ENCODE results near the gene OSCAR.
A peak's percentile ranks its signal among the peaks of the same experiment; 100 is the strongest.
"Not testable (repeated sequence)": the region's sequence is repeated elsewhere in the genome, so short reads cannot be mapped to it uniquely, and the experiment has no call there.

Gene OSCAR

DNA sequence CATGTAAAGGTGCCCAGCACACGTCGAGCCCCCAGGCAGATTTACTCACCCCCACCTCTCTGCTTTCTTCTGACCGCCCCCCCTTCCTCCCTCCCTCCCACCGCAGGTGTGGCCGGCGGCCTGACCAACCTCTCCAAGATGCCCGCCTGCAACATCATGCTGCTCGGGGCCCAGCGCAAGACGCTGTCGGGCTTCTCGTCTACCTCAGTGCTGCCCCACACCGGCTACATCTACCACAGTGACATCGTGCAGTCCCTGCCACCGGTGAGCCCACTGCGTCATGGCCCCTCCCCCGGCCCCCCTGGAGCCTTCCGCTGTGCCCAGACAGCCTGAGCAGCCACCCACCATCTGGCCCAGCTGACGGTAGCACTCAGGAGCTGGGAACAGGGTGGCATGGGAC lies 23.8 kb upstream of the OSCAR start:
- DNase-seq: no peak

- DNase-seq: no peak
Measured at GRCh38 chr19:54123682-54124081, 23.1 kb upstream of the OSCAR start.

GRCh38 chr19:54121259-54121658 lies 20.7 kb upstream of the OSCAR start:
- DNase-seq: no peak

GRCh38 chr19:54115109-54116063 lies 14.8 kb upstream of the OSCAR start, which contains the start of the genes PRPF31 and TFPT:
Gene PRPF31, plus strand, starts transcription at chr19:54115754. Its CDS starts 2,525 bp downstream, at chr19:54118279.
Gene TFPT, minus strand, starts transcription at chr19:54115657. Its CDS starts 388 bp downstream, at chr19:54115269.
- peak; percentile 99 for DNase-seq

DNA sequence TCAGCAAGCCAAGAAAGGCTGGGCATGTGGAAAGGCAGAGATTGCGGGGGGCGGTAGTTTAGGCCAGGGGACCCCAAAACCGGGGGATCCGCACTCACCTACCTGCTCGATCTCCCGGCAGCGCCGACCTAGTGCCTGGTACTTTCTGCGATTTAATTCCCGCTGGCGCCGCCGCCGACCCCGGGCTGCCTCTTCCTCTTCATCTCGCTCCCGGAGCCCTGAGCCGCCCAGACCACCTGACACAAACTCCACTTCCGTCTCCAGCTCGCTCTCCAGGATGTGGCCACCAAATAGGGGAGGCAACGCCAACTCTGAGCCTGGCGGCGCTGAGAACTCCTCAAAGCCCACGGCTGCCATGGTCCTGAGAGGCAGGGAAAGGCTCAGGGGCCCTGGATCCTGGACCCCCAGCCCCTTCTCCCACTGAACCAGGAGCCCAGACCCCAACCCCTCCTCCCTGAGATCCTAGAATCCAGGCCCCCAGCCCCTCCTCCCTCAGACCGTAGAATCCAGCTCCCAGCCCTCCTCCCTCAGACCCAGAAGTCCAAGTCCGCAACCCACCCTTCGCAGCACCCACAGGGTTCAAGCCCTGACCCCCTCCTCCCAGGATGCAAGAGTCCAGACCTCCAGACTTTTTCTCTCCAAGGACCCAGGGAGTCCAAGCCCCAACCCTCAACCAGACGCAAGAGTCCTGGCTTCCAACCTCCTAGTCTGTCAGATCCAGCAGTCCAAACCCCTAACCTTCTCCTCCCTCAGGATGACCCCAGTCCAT lies 13.9 kb upstream of the OSCAR start:
- peak; percentile 24 for DNase-seq

DNA sequence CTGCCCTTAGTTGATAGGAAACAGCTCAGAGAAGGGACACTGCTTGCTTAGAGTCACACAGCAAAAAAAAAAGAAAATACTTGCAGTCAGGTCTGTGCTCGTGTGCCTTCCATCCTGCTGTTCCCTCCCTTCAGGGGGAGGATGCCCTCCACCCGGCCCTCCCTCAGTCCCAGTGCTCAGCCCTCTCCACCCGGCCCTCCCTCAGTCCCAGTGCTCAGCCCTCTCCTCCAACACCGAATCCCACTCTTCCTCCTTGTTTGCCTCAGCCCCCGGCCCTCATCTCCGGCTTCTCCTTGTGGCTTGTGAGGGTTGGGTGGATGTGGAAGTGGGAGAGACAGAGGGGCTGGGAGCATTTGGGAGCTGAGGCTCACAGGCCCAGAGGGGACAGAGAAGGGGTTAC lies 9.0 kb upstream of the OSCAR start:
- no peak for DNase-seq

- no peak for DNase-seq
Measured at GRCh38 chr19:54108496-54108895, 7.9 kb upstream of the OSCAR start.

- no peak for DNase-seq
Measured at GRCh38 chr19:54107876-54108490, 7.4 kb upstream of the OSCAR start.

DNA sequence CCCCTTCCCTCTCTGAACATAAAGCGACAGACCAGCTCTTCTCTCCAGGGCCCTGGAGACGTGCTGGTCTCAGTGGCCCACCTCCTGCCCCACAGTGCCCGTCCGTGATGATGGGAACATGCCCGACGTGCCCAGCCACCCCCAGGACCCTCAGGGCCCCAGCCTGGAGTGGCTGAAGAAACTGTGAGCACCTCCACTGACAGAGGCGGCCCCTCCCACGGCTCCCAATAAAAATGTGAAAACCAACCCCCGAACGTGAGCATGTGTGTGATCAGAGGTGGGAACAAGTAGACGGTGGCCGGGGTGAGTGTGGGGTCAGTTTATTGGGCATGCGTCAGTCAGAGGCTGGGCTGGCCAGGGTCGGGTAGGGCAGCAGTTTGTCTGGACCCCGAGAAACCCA lies 6.1 kb upstream of the OSCAR start:
- DNase-seq: no peak

- DNase-seq: no peak
Measured at GRCh38 chr19:54105796-54106195, 5.2 kb upstream of the OSCAR start.

DNA sequence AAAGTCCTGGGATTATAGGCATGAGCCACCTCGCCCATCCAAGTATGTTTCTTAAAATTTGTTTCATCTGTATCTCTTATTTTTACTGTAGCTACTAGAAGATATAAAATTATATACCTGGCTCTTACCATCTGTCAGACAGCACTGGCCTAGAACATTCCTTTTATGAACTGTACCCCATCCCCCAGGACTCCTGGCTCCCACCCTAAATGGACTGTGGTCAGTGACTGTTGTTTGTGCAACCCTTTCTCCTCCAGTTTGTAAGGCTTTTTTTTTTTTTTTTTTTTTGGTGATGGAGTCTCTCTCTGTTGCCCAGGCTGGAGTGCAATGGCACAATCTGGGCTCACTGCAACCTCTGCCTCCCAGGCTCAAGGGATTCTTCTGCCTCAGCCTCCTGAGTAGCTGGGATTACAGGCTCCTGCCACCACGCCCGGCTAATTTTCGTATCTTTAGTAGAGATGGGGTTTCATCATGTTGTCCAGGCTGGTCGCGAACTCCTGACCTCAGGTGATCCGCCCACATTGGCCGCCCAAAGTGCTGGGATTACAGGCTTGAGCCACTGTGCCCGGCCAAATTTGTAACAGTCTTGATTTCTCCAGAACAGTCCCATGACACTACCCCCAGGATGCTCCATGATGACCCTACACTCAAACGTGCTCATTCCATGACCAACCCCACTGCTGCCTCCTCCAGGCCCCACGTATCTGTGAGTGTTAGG lies 4.6 kb upstream of the OSCAR start:
- DNase-seq: no peak

- peak; percentile 99 for DNase-seq
Measured at GRCh38 chr19:54102421-54103169, 2.0 kb upstream of the OSCAR start, which contains the start of gene NDUFA3. Gene NDUFA3, plus strand, starts transcription at chr19:54102855. Its CDS starts 24 bp downstream, at chr19:54102879.

- DNase-seq: not testable (repeated sequence)
Measured at GRCh38 chr19:54099903-54100255, 724 bp downstream of the OSCAR start.

DNA sequence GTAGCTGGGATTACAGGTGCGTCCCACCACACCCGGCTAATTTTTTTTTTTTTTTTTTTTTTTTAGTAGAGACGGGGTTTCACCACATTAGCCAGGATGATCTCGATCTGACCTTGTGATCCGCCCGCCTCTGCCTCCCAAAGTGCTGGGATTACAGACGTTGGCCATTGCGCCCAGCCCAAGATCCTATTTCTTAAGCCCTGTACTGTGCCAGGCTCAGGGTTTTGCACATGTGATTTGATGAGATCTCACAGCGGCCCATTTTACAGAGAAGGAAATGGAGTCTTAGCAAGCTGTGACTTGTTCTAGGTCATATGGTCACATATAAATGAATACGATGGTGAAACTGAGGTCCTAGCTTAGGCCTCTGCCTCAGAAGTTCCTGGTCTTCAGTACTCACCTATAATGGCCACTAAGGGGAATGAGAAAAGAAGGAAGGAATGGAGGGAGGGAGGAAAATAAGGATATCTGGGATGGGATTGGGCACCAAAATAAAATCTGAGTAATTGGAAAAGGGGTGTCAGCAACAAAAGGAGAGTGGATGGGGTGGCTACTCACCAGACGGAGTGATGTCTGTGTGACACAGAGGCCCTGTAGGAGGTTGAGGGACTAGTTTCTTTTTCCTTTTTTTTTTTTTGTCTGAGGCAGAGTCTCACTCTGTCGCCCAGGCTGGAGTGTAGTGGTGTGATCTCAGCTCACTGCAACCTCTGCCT lies 1.3 kb downstream of the OSCAR start:
- no peak for DNase-seq

- DNase-seq: peak; percentile 25
Measured at GRCh38 chr19:54096617-54097106, 3.9 kb downstream of the OSCAR start.

GRCh38 chr19:54095859-54096616 lies 4.6 kb downstream of the OSCAR start:
- DNase-seq: peak; percentile 67

GRCh38 chr19:54095136-54095858 lies 5.3 kb downstream of the OSCAR start:
- DNase-seq: no peak

GRCh38 chr19:54094426-54095000 lies 6.1 kb downstream of the OSCAR start:
- DNase-seq: no peak

GRCh38 chr19:54084410-54084809 lies 16.2 kb downstream of the OSCAR start:
- DNase-seq: no peak
